ENCODE data around the gene SEC14L5.

Gene SEC14L5

DNA sequence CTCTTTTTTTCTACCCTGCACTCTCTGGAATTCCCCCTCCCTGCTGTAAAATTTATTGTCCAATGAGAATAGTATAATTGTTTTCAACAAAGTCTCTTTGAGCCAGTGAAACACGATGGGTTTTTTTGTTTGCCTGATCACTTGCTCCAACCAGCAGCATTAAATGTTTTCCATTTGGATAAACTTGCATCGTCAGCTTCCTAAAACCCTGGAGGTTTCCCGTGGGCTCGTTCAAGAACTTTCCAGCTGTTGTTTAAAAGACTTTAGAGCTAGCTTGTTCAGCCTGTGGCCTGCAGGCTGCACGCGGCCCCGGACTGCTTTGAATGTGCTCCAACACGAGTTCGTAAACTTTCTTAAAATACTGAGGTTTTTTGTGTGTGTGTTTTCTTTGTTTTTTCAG, 60.7 kb downstream of the SEC14L5 start:
- Histone ChIP-seq H3K27ac (ENCODE audit: low read depth, low read length) (no peak overlapping the region), H3K4me1 (ENCODE audit: control insufficient read depth, insufficient read depth, low read length) (no peaks in the 10 kb centered on the region), H3K4me3 (ENCODE audit: low read depth, low read length) (no peak overlapping the region), H3K9ac (ENCODE audit: low read depth, low read length) (no peak overlapping the region), H3K36me3 (ENCODE audit: control insufficient read depth, insufficient read depth, low read length) (no peaks in the 10 kb centered on the region), H3K9me3 (ENCODE audit: control insufficient read depth, insufficient read depth, low read length) (no peaks in the 10 kb centered on the region), H3K27me3 (ENCODE audit: control insufficient read depth, insufficient read depth, low read length) (no peaks in the 10 kb centered on the region)

GRCh38 chr16:5019775-5020174, 61.6 kb downstream of the SEC14L5 start:
- Histone ChIP-seq H3K36me3 (ENCODE audit: control insufficient read depth, insufficient read depth, low read length) (no peaks in the 10 kb centered on the region), H3K4me1 (ENCODE audit: control insufficient read depth, insufficient read depth, low read length) (no peaks in the 10 kb centered on the region), H3K27ac (ENCODE audit: low read depth, low read length) (no peak overlapping the region), H3K9me3 (ENCODE audit: control insufficient read depth, insufficient read depth, low read length) (no peaks in the 10 kb centered on the region), H3K27me3 (ENCODE audit: control insufficient read depth, insufficient read depth, low read length) (no peaks in the 10 kb centered on the region), H3K9ac (ENCODE audit: low read depth, low read length) (no peak overlapping the region), H3K4me3 (ENCODE audit: low read depth, low read length) (no peak overlapping the region)

DNA sequence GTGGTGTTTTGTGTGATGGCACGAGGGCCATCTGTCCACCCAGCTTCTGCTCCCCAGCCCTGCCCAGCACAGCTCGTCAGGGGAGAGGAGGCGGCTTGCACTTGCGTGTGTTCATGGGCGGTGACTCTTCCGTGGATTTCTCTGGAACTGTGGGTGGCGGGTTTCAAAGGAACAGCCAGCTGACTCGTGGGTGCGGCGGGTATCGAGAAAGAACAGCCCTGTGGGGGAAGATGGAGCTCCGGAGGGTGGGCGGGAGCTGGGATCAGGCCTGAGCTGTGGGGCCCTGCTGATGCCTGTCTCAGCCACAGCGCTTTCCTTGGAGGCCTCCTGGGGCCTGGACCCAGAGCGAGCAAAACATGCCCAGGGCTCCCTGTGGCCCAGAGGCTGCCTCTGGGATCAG, 62.4 kb downstream of the SEC14L5 start:
- no peak overlapping the region for H3K9ac ChIP-seq (ENCODE audit: low read depth, low read length)
- no peaks in the 10 kb centered on the region for H3K4me1 ChIP-seq (ENCODE audit: control insufficient read depth, insufficient read depth, low read length)
- no peaks in the 10 kb centered on the region for H3K36me3 ChIP-seq (ENCODE audit: control insufficient read depth, insufficient read depth, low read length)
- H3K27me3 ChIP-seq (ENCODE audit: control insufficient read depth, insufficient read depth, low read length): no peaks in the 10 kb centered on the region
- H3K4me3 ChIP-seq (ENCODE audit: low read depth, low read length): no peak overlapping the region
- no peak overlapping the region for H3K27ac ChIP-seq (ENCODE audit: low read depth, low read length)
- H3K9me3 ChIP-seq (ENCODE audit: control insufficient read depth, insufficient read depth, low read length): no peaks in the 10 kb centered on the region

DNA sequence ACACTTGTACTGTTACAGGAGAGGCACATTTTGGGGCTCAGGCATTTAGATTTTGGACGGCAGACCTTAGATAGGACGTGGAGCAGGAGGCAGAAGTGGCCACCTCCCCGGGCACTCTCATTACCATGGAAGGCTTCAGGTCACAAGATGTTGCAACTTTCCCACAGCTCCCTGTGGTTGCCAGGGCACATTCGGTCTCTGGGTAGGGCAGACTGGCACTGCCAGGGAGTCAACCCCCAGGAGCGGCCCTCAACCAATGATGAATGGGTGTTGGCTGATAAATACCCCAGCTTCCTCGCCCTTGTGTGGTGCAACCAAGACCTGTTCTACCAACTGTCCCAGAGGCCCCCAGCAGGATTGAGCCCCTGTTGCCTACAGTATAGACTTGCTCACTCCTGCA, 64.4 kb downstream of the SEC14L5 start:
- H3K27me3 ChIP-seq (ENCODE audit: control insufficient read depth, insufficient read depth, low read length): no peaks in the 10 kb centered on the region
- no peak overlapping the region for H3K4me3 ChIP-seq (ENCODE audit: low read depth, low read length)
- no peak overlapping the region for H3K27ac ChIP-seq (ENCODE audit: low read depth, low read length)
- H3K9ac ChIP-seq (ENCODE audit: low read depth, low read length): no peak overlapping the region
- 0 out of 2 replicates have a peak, but pooled peaks cover 3% of the 10 kb centered on the region for H3K36me3 ChIP-seq (ENCODE audit: control insufficient read depth, insufficient read depth, low read length)
- H3K9me3 ChIP-seq (ENCODE audit: control insufficient read depth, insufficient read depth, low read length): no peaks in the 10 kb centered on the region
- H3K4me1 ChIP-seq (ENCODE audit: control insufficient read depth, insufficient read depth, low read length): no peaks in the 10 kb centered on the region

- no peak overlapping the region for H3K9ac ChIP-seq (ENCODE audit: low read depth, low read length)
- no peaks in the 10 kb centered on the region for H3K9me3 ChIP-seq (ENCODE audit: control insufficient read depth, insufficient read depth, low read length)
- no peaks in the 10 kb centered on the region for H3K27me3 ChIP-seq (ENCODE audit: control insufficient read depth, insufficient read depth, low read length)
- no peak overlapping the region for H3K27ac ChIP-seq (ENCODE audit: low read depth, low read length)
- H3K36me3 ChIP-seq (ENCODE audit: control insufficient read depth, insufficient read depth, low read length): 0 out of 2 replicates have a peak, but pooled peaks cover 3% of the 10 kb centered on the region
- no peak overlapping the region for H3K4me3 ChIP-seq (ENCODE audit: low read depth, low read length)
- no peaks in the 10 kb centered on the region for H3K4me1 ChIP-seq (ENCODE audit: control insufficient read depth, insufficient read depth, low read length)
Measured at GRCh38 chr16:5024632-5025031, 66.5 kb downstream of the SEC14L5 start.

- H3K4me3 ChIP-seq (ENCODE audit: low read depth, low read length): no peak overlapping the region
- H3K36me3 ChIP-seq (ENCODE audit: control insufficient read depth, insufficient read depth, low read length): 0 out of 2 replicates have a peak, but pooled peaks cover 6% of the 10 kb centered on the region
- no peak overlapping the region for H3K27ac ChIP-seq (ENCODE audit: low read depth, low read length)
- no peaks in the 10 kb centered on the region for H3K9me3 ChIP-seq (ENCODE audit: control insufficient read depth, insufficient read depth, low read length)
- no peaks in the 10 kb centered on the region for H3K4me1 ChIP-seq (ENCODE audit: control insufficient read depth, insufficient read depth, low read length)
- no peaks in the 10 kb centered on the region for H3K27me3 ChIP-seq (ENCODE audit: control insufficient read depth, insufficient read depth, low read length)
- H3K9ac ChIP-seq (ENCODE audit: low read depth, low read length): no peak overlapping the region
Measured at GRCh38 chr16:5025171-5025632, 67.1 kb downstream of the SEC14L5 start.

DNA sequence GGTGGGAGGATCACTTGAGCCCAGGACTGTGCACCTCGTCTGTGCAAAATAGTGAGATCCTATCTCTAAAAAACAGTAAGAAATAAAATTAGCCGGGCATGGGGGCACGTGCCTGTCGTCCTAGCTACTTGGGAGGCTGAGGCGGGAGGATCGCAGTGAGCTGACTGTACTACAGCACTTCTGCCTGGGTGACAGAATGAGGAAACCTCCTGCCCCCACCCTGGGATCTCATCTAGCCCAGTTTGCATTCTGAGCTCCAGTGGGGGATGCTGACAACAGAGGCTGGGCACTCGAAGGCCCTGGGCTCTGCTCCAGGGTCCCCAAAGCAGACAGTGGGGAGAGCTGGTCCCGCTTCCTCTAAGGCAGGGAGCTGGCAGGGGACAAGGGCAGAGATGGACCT, 68.5 kb downstream of the SEC14L5 start:
- Histone ChIP-seq H3K27ac (ENCODE audit: low read depth, low read length) (no peak overlapping the region), H3K36me3 (ENCODE audit: control insufficient read depth, insufficient read depth, low read length) (0 out of 2 replicates have a peak, but pooled peaks cover 6% of the 10 kb centered on the region), H3K4me3 (ENCODE audit: low read depth, low read length) (no peak overlapping the region), H3K27me3 (ENCODE audit: control insufficient read depth, insufficient read depth, low read length) (no peaks in the 10 kb centered on the region), H3K4me1 (ENCODE audit: control insufficient read depth, insufficient read depth, low read length) (no peaks in the 10 kb centered on the region), H3K9ac (ENCODE audit: low read depth, low read length) (no peak overlapping the region), H3K9me3 (ENCODE audit: control insufficient read depth, insufficient read depth, low read length) (no peaks in the 10 kb centered on the region)

DNA sequence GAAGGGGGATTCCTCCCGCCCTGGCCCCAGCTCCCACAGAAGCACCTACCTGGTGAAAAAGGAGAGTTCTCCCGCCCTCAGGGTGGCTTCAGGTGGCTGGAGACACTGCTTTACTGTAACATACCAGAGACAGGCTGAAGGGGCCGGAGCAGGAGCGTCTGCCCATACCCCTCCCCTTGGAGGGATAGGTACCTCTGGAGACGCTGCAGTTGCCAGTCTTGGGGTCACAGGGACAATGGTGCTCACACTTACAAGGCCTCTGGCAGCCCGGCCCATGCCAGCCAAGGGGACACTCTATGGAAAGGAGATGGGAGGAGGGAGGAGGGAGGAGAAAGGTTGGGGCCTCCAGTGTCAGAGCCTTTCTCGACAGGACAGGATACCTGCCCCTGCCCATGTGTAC, 69.0 kb downstream of the SEC14L5 start:
- Histone ChIP-seq H3K4me3 (ENCODE audit: low read depth, low read length) (no peak overlapping the region), H3K4me1 (ENCODE audit: control insufficient read depth, insufficient read depth, low read length) (no peaks in the 10 kb centered on the region), H3K9me3 (ENCODE audit: control insufficient read depth, insufficient read depth, low read length) (no peaks in the 10 kb centered on the region), H3K36me3 (ENCODE audit: control insufficient read depth, insufficient read depth, low read length) (0 out of 2 replicates have a peak, but pooled peaks cover 6% of the 10 kb centered on the region), H3K9ac (ENCODE audit: low read depth, low read length) (no peak overlapping the region), H3K27ac (ENCODE audit: low read depth, low read length) (no peak overlapping the region), H3K27me3 (ENCODE audit: control insufficient read depth, insufficient read depth, low read length) (no peaks in the 10 kb centered on the region)

- 0 out of 2 replicates have a peak, but pooled peaks cover 6% of the 10 kb centered on the region for H3K36me3 ChIP-seq (ENCODE audit: control insufficient read depth, insufficient read depth, low read length)
- H3K4me3 ChIP-seq (ENCODE audit: low read depth, low read length): no peak overlapping the region
- H3K27ac ChIP-seq (ENCODE audit: low read depth, low read length): no peak overlapping the region
- H3K4me1 ChIP-seq (ENCODE audit: control insufficient read depth, insufficient read depth, low read length): peaks cover under 1% of the 10 kb centered on the region; the same call in 1 of the 2 replicates
- no peaks in the 10 kb centered on the region for H3K9me3 ChIP-seq (ENCODE audit: control insufficient read depth, insufficient read depth, low read length)
- peaks cover 2% of the 10 kb centered on the region for H3K27me3 ChIP-seq (ENCODE audit: control insufficient read depth, insufficient read depth, low read length)
- no peak overlapping the region for H3K9ac ChIP-seq (ENCODE audit: low read depth, low read length)
Measured at GRCh38 chr16:5027575-5028235, 69.6 kb downstream of the SEC14L5 start.

DNA sequence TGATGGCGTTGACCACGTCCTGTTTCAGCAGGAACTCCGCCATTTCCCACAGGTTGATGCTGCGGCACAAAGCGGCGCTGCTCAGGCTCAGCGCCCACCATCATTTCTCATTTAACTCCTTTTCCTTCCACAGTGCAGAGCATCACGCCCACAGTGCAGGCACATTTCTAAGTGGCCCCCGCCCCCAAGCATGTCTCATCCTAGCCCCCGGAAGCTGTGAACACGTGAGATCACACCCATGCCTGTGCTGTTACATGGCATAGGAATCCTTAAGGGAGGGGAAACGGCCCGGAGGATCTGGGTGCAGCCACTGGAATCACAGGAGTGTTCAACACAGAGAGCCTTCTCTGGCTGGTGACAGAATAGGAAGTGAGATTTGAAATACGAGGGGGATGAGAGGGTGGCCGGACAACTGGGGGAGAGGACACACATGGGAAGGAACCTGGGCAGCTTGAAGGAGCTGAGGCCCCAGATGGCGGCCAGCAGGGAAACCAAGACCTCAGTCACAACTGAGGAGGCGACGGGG, 70.9 kb downstream of the SEC14L5 start:
- Histone ChIP-seq H3K4me3 (ENCODE audit: low read depth, low read length) (no peak overlapping the region), H3K9me3 (ENCODE audit: control insufficient read depth, insufficient read depth, low read length) (no peaks in the 10 kb centered on the region), H3K4me1 (ENCODE audit: control insufficient read depth, insufficient read depth, low read length) (peaks cover 4% of the 10 kb centered on the region), H3K9ac (ENCODE audit: low read depth, low read length) (no peak overlapping the region), H3K36me3 (ENCODE audit: control insufficient read depth, insufficient read depth, low read length) (0 out of 2 replicates have a peak, but pooled peaks cover 6% of the 10 kb centered on the region), H3K27ac (ENCODE audit: low read depth, low read length) (no peak overlapping the region), H3K27me3 (ENCODE audit: control insufficient read depth, insufficient read depth, low read length) (peaks cover 7% of the 10 kb centered on the region)

DNA sequence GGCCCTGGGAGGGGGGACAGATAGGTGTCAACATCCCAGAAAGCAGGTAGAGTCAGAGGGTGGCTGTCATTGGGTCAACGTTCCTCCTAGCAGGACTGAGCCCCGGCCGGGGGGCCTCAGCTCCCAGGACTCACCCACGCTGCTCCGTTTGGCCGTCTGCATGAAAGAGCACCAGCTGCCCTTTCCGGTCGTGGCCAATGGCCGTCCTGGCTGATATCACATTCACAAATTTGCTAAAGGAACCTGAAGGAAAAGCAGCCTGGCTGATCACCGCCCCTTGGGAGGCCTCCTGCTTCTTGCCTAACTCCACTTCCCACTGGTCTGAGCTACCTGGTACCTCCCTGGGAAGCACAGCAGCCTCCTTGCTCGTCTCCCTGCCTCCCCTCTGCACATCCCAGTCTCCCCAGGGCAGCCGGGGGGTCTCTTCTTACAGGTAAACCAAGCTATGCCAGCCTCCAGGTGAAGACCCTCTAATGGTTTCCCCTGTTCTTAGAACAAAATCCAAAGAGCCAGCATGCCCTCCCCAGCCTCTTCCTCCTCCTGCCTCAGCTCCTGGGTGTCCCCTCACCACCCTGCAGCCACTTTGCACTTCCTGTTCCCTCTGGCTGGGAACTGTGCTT, 72.2 kb downstream of the SEC14L5 start:
- Histone ChIP-seq H3K4me1 (ENCODE audit: control insufficient read depth, insufficient read depth, low read length) (peaks cover 4% of the 10 kb centered on the region), H3K27me3 (ENCODE audit: control insufficient read depth, insufficient read depth, low read length) (peaks cover 7% of the 10 kb centered on the region)

More for the DNA sequence above, 72.2 kb downstream of the SEC14L5 start:
- no peak overlapping the region for H3K4me3 ChIP-seq (ENCODE audit: low read depth, low read length)
- H3K9ac ChIP-seq (ENCODE audit: low read depth, low read length): no peak overlapping the region
- no peak overlapping the region for H3K27ac ChIP-seq (ENCODE audit: low read depth, low read length)
- 0 out of 2 replicates have a peak, but pooled peaks cover 6% of the 10 kb centered on the region for H3K36me3 ChIP-seq (ENCODE audit: control insufficient read depth, insufficient read depth, low read length)
- H3K9me3 ChIP-seq (ENCODE audit: control insufficient read depth, insufficient read depth, low read length): no peaks in the 10 kb centered on the region

Measured in HUES48 (cell line).